GM13976 (cell line): Measurements from ENCODE around the gene MIF4GD.

Experiments used
- DNase-seq: peaks from one replicate; pipeline ENCODE4 v3.0.0; 2012; ENCODE audit warnings: low spot score
- CTCF ChIP-seq: IDR thresholded peaks from 2 replicates; pipeline ENCODE4 v1.5.1; 2012; ENCODE audit warnings: borderline replicate concordance, mild to moderate bottlenecking; ENCODE audit not compliant: insufficient read depth; ENCODE audit errors: extremely low read depth, missing control alignments, control extremely low read depth
- in situ Hi-C: fragments of 300-500 bp; cut with MboI; formaldehyde crosslinking; loops from one replicate; pipeline ENCODE4 v1.12.0; 2022; ENCODE audit warnings: low sequenced_read_pairs, mixed read lengths, inconsistent platforms; ENCODE audit not compliant: unreplicated experiment

Gene MIF4GD

DNA sequence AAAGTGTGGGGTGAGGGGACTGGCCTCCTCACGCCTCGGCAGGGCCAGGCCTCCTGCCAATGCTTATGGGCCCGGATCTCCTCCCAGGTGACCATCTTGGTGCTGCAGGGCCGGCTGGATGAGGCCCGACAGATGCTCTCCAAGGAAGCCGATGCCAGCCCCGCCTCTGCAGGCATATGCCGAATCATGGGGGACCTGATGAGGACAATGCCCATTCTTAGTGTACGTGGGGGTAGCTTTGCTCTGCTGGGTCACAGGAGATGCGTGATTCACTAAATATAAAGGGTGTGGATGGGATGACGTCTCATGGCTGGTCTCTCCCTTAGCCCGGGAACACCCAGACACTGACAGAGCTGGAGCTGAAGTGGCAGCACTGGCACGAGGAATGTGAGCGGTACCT, 46.0 kb downstream of the MIF4GD start:
- in situ Hi-C loops, result no loop called here
- no peak for DNase-seq
- no peak for TF ChIP-seq CTCF

- TF ChIP-seq CTCF, result no peak
- no peak for DNase-seq
- in situ Hi-C loops, result no loop called here
Observed at GRCh38 chr17:75219815-75220214, 51.2 kb downstream of the MIF4GD start.

DNA sequence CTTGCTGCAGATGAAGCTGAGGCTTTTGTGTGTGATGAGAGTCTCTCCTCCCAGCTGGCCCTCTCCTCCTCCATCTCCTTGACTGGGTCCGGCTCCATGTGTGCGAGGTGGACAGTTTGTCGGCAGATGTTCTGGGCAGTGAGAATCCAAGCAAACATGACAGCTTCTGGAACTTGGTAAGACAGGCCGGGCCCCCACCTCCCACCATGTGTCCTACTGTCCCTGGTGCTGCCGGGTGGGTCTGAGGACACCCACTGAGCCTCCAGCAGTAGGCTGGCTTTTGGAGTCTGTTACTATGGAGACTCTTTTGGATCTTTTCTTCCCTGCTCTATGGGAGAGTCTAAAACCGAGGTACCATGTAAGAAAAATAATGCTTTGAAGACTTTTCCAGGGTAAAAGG, 52.9 kb downstream of the MIF4GD start:
- in situ Hi-C loops, result no loop called here
- no peak for TF ChIP-seq CTCF
- no peak for DNase-seq
